ENCODE data around the gene TMEM150A.
"Not testable (repeated sequence)": the region's sequence is repeated elsewhere in the genome, so short reads cannot be mapped to it uniquely, and the experiment has no call there.

The TMEM150A gene

GRCh38 chr2:85602476-85603234, at the start of gene TMEM150A:
Gene TMEM150A, minus strand, starts transcription at chr2:85602698. Its CDS starts 750 bp downstream, at chr2:85601948.
- DNase-seq (ENCODE audit: low read depth in 2 of 2), result peak; percentile 87 to 88

DNA sequence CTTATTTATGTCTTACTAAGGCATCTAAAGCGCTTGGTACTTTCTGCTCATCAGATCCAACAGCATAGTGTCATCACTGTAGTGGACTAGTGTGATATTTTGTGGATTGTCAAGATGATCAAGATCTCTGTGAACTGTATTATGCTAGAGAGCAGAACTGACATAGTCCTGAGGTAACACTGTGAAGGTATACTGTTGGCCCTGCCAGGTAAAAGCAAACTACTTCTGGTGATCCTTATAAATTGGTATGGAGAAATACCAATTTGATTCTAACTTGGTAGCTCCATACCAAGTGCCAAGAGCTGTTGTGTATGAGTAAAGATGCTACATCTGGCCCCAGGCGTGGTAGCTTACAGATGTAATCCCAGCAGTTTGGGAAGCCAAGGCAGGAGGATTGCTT, 49.6 kb upstream of the TMEM150A start:
- DNase-seq (ENCODE audit: low read depth in 2 of 2), result no peak

- no peak for DNase-seq (ENCODE audit: low read depth in 2 of 2)
Observed at GRCh38 chr2:85651097-85651496, 48.6 kb upstream of the TMEM150A start.

GRCh38 chr2:85650456-85650855, 48.0 kb upstream of the TMEM150A start:
- no peak for DNase-seq (ENCODE audit: low read depth in 2 of 2)

GRCh38 chr2:85649201-85650190, 47.0 kb upstream of the TMEM150A start:
- DNase-seq (ENCODE audit: low read depth in 2 of 2), result no peak

GRCh38 chr2:85648619-85649018, 46.1 kb upstream of the TMEM150A start:
- no peak for DNase-seq (ENCODE audit: low read depth in 2 of 2)

- DNase-seq (ENCODE audit: low read depth in 2 of 2), result no peak
Observed at GRCh38 chr2:85647823-85648526, 45.5 kb upstream of the TMEM150A start.

DNA sequence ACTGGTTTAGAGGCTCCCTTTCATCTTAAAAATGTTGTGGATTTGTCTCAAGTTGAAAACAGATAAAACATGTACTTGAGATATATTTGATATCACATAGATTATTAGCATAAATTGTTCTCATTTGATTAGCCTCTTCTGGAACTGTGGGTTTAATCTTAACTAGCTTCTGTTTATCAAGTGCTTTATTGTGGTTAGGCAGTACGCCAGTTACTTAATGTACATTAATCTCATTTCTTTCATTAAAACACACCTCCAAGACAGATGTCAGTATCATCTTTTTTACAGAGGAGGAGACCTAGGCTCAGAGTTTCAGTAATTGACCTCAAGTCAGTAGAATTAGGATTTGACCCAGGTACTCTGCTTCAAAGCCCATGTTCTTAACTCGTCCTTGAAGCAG, 43.7 kb upstream of the TMEM150A start:
- no peak for DNase-seq (ENCODE audit: low read depth in 2 of 2)

DNA sequence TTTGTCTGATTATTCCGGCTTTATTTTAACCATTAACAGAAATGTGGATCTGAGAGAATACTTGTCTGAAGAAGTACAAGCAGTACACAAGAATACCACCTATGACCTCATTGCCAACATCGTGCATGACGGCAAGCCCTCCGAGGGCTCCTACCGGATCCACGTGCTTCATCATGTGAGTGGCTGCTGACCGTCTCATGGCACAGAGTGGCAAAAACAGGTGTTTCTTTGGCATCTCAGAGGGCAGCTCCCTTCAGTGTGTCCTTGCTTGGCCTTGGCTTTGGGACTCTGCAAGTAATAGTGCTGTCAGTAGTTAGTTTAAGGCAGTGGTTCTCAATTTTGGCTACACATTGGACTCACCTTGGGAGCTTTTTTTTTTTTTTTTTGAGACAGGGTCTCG, 42.4 kb upstream of the TMEM150A start:
- no peak for DNase-seq (ENCODE audit: low read depth in 2 of 2)

DNA sequence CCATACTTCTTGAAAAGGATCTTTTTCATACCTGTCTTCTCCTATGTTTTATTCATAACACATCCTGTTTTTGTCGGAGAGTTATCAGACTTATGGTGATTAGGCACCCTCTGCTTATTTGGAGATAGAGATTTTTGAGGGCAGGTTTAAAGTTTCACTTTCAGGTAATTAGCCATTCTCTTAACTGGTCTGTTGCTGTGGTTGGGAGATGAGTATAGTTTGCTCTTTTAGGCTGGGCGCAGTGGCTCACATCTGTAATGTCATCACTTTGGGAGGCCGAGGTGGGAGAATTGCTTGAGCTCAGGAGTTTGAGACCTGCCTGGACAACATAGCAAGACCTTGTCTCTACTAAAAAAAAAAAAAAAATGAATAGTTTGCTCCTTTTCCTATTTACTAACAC, 40.2 kb upstream of the TMEM150A start:
- DNase-seq (ENCODE audit: low read depth in 2 of 2), result peak; percentile 4 to 7

DNA sequence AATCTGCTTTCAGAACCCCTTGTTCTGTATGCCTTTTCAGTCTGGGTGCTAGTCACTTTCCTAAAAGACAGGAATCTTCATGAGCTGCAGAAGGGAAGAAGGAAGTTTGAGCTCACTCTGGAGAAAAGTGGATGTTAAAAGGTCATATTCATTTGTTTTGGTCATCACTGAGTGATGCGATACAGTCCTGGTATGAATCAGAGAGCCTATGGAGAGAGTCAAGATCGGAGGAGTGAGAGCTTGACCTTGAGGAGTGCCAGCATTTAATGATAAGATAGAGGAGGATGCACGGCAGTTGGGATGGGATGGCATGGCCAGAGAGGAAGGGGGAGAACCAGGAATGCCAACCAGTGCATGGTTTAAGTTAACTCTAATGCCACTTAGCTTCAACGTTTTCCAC, 33.1 kb upstream of the TMEM150A start:
- DNase-seq (ENCODE audit: low read depth in 2 of 2), result no peak

DNA sequence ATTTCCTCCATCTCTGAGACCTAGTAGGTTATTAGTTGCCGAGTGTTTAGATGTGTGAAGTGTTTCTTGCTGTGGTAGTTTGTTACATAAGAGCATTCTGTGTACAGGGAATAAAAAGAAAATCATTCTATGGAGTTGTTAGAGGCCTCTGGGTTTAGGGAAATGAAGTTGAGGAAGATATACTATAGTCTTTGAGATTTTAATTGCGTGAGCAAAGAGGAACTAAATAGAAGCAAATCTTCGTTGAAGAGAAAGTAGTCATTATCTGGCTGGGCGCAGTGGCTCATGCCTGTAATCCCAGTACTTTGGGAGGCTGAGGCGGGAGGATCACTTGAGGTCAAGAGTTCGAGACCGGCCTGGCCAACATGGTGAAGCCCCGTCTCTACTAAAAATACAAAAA, 32.5 kb upstream of the TMEM150A start:
- DNase-seq (ENCODE audit: low read depth in 2 of 2), result no peak

DNA sequence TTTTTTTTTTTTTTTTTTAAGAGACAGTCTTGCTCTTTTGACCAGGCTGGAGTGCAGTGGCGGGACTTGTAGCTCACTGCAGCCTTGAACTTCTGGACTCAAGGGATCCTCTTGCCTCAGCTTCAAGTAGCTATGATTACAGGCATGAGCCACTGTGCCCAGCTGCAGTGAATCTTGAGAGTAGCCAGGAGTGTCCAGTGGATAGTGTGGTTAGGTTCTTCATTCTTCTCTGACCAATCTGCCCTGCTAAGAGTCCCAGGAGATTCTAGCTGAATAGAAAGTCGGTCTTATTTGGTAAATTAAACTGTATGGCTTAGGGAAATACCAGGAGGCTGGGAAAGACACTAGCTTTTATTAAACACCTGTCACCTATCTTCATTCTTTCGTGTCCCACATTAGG, 28.8 kb upstream of the TMEM150A start:
- no peak for DNase-seq (ENCODE audit: low read depth in 2 of 2)

- DNase-seq (ENCODE audit: low read depth in 2 of 2), result no peak
Observed at GRCh38 chr2:85628658-85629057, 26.2 kb upstream of the TMEM150A start.

DNA sequence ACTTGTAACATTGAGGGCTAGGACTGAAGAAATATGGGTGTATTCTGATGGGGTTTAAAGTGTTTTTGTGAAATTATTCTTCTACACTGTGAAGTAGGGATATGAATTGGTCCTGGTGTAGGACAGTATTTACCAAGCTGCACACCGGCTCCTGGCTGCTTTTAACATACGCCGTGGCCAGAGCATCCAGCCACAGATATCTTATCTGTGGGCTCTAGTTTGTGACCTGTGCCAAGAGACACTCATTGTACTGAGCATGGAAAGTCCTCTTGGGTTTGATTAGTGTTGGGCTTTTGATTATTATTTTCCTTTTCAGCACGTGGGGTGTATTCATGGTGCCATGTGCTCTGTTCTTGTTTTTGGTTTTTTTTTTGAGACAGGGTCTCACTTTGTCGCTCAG, 21.5 kb upstream of the TMEM150A start:
- DNase-seq (ENCODE audit: low read depth in 2 of 2), result no peak

DNA sequence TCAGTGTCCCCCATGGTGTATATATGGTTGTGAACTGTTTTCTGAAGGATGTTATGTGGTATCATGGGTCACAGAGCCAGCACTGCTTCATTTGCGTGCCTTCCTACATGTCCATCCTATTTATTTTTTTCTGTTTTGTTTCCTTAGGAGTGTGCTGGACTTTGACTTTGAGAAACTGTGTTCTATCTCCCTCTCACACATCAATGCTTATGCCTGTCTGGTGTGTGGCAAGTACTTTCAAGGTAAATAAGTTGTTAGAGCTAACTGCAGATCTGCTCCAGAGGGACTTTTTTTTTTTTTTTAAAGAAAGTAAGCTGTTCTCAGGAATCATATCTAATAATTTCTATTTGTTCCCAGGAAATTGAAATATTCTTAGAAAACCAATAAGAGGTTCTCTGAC, 18.8 kb upstream of the TMEM150A start:
- no peak for DNase-seq (ENCODE audit: low read depth in 2 of 2)

DNA sequence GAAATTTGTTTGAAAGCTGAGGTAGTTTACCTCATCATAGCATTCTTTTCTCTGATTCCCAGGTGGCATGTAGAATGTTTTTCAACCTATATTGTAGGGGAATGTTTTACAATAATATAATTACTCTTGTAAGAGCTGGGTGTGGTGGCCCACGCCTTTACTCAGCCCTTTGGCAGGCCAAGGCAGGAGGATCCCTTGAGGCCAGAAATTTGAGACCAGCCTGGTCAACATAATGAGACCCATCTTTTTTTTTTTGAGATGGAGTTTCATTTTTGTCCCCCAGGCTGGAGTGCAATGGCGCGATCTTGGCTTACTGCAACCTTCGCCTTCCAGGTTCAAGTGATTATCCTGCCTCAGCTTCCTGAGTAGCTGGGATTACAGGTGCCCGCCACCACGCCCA, 17.1 kb upstream of the TMEM150A start:
- no peak for DNase-seq (ENCODE audit: low read depth in 2 of 2)

DNA sequence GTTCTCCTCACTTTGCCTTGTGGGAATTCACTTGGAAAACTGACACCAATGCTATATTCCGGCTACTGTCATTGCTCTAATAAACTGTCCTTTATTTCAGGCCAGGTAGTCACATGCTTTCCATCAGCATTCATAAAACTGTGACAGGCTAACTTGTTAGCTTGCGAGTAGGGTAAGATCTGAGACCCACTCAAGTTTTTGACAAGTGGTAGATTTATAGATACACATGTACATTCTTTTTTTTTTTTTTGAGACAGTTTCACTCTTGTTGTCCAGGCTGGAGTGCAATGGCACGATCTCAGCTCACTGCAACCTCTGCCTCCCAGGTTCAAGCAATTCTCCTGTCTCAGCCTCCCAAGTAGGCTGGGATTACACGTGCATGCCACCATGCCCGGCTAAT, 15.2 kb upstream of the TMEM150A start:
- DNase-seq (ENCODE audit: low read depth in 2 of 2), result not testable (repeated sequence)

- DNase-seq (ENCODE audit: low read depth in 2 of 2), result no peak
Observed at GRCh38 chr2:85615413-85615728, 12.9 kb upstream of the TMEM150A start.

GRCh38 chr2:85614757-85615156, 12.3 kb upstream of the TMEM150A start:
- not testable (repeated sequence) for DNase-seq (ENCODE audit: low read depth in 2 of 2)

GRCh38 chr2:85613717-85614515, 11.4 kb upstream of the TMEM150A start:
- no peak for DNase-seq (ENCODE audit: low read depth in 2 of 2)
